AG09319 (cell line): Measurements from ENCODE around the gene SOAT2.

Experiments
- DNase-seq: peaks from one replicate; pipeline ENCODE4 v3.0.0-alpha.2; 2010; ENCODE audit warnings: low read depth; ENCODE audit errors: extremely low read depth
- TF ChIP-seq, protein P1 (sequence below): IDR thresholded peaks from 2 replicates; pipeline ENCODE4 v1.5.1; 2011; ENCODE audit warnings: low read depth, mild to moderate bottlenecking, inconsistent platforms, low read length, moderate library complexity

SOAT2 gene

DNA sequence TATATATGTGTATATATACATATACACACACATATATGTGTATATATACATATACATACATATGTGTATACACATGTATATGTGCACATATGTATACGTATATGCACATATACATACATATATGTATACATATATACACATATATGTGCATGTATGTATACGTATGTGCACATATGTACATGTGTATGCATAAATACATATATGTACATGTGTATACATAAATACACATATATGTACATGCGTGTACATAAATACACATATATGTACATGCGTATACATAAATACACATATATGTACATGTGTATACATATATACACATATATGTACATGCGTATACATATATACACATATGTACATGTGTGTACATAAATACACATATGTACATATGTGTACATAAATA, 43.9 kb downstream of the SOAT2 start:
- TF ChIP-seq, protein P1, sequence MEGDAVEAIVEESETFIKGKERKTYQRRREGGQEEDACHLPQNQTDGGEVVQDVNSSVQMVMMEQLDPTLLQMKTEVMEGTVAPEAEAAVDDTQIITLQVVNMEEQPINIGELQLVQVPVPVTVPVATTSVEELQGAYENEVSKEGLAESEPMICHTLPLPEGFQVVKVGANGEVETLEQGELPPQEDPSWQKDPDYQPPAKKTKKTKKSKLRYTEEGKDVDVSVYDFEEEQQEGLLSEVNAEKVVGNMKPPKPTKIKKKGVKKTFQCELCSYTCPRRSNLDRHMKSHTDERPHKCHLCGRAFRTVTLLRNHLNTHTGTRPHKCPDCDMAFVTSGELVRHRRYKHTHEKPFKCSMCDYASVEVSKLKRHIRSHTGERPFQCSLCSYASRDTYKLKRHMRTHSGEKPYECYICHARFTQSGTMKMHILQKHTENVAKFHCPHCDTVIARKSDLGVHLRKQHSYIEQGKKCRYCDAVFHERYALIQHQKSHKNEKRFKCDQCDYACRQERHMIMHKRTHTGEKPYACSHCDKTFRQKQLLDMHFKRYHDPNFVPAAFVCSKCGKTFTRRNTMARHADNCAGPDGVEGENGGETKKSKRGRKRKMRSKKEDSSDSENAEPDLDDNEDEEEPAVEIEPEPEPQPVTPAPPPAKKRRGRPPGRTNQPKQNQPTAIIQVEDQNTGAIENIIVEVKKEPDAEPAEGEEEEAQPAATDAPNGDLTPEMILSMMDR = no peak
- DNase-seq = no peak

DNA sequence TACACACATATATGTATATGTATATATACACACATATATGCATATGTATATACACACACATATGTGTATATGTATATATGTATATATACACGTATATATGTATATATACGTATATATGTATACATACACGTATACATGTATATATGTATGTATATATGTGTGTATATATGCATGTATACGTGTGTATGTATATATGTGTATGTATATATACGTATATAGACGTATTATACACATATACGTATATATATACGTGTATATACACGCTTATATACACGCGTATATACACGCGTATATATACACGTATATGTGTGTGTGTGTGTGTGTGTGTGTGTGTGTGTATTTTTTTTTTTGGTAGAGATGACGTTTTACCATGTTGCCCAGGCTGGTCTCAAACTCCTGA, 44.4 kb downstream of the SOAT2 start:
- DNase-seq = no peak
- TF ChIP-seq, protein P1 = no peak

DNA sequence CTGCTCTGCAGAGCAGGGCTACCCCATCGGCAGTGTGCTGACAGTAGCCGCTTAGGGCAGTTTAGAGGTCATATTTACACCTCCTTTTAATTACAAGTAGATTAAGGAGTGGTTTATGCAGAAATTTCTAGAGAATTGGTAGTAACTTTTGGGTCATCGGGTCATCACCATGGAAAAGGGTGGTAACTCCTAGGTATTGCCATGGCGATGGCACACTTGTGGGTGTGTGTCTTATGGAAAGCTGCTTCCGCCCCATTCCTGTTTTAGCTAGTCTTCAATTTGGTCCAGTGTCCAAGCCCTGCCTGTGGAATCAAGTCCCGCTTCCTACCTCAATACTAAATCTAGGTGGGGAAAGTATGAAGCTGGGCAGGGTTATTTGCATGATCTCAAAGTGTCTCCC, 47.8 kb downstream of the SOAT2 start:
- TF ChIP-seq, protein P1 = no peak
- DNase-seq = no peak

DNA sequence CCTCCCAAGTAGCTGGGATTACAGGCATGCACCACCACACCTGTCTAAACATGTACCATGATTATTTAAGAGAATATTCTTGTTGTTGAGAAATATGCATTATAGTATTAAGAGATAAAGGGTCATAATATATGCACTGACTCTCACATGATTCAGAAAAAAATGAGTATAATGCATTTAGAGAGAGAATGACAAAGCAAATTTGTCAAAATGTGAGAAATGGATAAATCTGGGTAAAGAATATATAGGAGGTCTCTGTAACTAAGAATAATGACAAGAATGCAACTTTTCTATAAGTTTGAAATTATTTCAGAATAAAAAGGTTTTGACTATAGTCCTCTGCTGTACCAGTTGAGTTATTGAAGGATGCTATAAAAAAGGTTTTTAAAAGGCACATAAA, 49.1 kb downstream of the SOAT2 start:
- no peak for DNase-seq
- TF ChIP-seq, protein P1 = no peak

DNA sequence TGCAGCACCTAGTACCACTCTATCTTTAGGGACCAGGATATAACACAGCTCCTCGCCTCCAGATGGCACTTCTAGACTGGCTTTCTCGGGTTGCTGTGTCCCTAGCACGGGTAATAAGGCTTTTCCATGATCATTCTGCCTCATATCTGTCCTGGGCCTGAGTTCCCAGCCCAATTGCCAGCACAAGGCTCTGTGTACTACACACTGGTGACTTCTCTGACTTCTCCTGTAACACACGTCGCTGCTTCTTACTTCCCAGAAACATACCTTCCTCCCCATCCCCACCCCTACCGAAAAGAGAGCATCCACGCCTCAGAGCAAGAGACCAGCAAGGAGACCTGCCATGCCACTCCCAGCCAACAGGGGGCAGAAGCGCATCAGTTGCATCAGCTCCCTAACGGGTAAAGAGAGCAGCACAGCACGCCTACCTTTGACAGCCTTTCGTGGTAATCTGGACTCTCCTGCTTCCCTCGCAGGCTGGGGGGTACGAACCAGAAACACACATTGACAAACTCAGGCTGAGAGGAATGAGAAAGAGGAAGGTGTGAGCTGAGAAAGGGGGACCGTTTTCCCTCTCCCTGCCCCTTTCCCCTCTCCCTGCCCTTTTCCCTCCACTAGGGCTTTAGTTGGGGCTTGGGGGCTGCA, 56.0 kb downstream of the SOAT2 start:
- DNase-seq = peak; percentile 47
- TF ChIP-seq, protein P1 = peak; percentile 100

DNA sequence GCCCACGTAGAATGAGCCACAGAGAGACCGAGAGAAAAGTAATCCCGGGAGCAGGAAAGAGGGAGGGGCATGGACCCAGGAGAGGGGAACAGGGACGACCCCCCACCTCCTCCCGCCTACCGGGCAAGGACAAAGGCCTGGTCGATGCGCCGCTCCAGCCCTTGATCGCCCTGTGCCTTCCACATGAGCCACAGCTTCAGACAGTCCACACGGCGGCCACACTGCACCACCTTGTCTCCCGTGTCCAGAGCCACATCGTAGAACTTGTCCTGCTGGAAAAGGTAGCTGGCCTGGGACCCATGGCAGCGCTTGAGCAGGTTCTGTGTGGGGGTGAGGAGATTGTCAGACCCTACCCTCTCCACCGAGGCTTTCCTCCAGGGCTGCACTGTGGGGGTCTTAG, 56.7 kb downstream of the SOAT2 start:
- DNase-seq = no peak
- TF ChIP-seq, protein P1 = no peak

DNA sequence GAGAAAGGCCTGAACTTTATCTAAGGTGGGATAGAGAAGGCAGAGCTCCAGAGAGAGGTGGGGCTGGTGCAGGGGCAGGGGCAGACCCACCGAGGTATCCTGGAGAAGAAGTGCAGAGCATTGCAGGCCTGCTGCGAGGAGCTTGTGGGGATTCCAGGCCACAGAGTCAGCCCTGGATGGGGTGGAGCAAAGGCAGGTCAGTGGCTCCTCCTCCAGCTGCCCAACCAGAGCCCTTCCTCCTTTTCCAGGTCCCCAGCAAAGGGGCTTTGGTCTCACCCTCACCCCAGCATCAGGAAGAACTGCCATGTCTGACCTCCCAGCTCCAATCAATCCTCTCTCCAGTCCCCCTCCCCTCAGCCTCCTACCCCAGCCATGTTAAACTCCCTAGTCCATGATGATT, 57.4 kb downstream of the SOAT2 start:
- TF ChIP-seq, protein P1 = no peak
- DNase-seq = no peak
